Kidney glomerular epithelial cell (primary cell): Measurements from ENCODE around the gene CUL3.
A peak's percentile ranks its signal among the peaks of the same experiment; 100 is the strongest.
"Not testable (repeated sequence)": the region's sequence is repeated elsewhere in the genome, so short reads cannot be mapped to it uniquely, and the experiment has no call there.

Source experiments
- DNase-seq: peaks from one replicate; lab custom pipeline; 2025; lab: John Stamatoyannopoulos, UW

The CUL3 gene

GRCh38 chr2:224543939-224544338 is 41.2 kb downstream of the CUL3 start:
- no peak for DNase-seq

GRCh38 chr2:224538561-224539138 is 46.5 kb downstream of the CUL3 start:
- DNase-seq: no peak

- no peak for DNase-seq
These were observed 52.2 kb downstream of the CUL3 start for GRCh38 chr2:224532931-224533330.

- DNase-seq: no peak
These were observed 52.7 kb downstream of the CUL3 start for GRCh38 chr2:224532441-224532840.

- DNase-seq: no peak
These were observed 57.0 kb downstream of the CUL3 start for GRCh38 chr2:224528171-224528570.

GRCh38 chr2:224525774-224526173 is 59.4 kb downstream of the CUL3 start:
- no peak for DNase-seq

- DNase-seq: no peak
These were observed 60.5 kb downstream of the CUL3 start for GRCh38 chr2:224524657-224525056.

- DNase-seq: no peak
These were observed 61.3 kb downstream of the CUL3 start for GRCh38 chr2:224523626-224524577.

GRCh38 chr2:224522483-224522882 is 62.7 kb downstream of the CUL3 start:
- not testable (repeated sequence) for DNase-seq

GRCh38 chr2:224520064-224520463 is 65.1 kb downstream of the CUL3 start:
- DNase-seq: no peak

- DNase-seq: no peak
These were observed 66.2 kb downstream of the CUL3 start for GRCh38 chr2:224518806-224519580.

GRCh38 chr2:224517963-224518362 is 67.2 kb downstream of the CUL3 start:
- DNase-seq: no peak

- DNase-seq: not testable (repeated sequence)
These were observed 68.8 kb downstream of the CUL3 start for GRCh38 chr2:224516393-224516792.

- no peak for DNase-seq
These were observed 71.2 kb downstream of the CUL3 start for GRCh38 chr2:224513991-224514390.

GRCh38 chr2:224507789-224508188 is 77.4 kb downstream of the CUL3 start:
- no peak for DNase-seq

- no peak for DNase-seq
These were observed 78.7 kb downstream of the CUL3 start for GRCh38 chr2:224506494-224506893.

- no peak for DNase-seq
These were observed 86.2 kb downstream of the CUL3 start for GRCh38 chr2:224498991-224499390.

GRCh38 chr2:224492531-224492930 is 92.6 kb downstream of the CUL3 start:
- no peak for DNase-seq

GRCh38 chr2:224487940-224488339 is 97.2 kb downstream of the CUL3 start:
- DNase-seq: not testable (repeated sequence)

- DNase-seq: peak; percentile 94
These were observed 99.8 kb downstream of the CUL3 start for GRCh38 chr2:224485081-224486014.

- no peak for DNase-seq
These were observed 105.3 kb downstream of the CUL3 start for GRCh38 chr2:224479826-224480225.
